ENCODE measurements around the gene CSNK1A1.

The CSNK1A1 gene

DNA sequence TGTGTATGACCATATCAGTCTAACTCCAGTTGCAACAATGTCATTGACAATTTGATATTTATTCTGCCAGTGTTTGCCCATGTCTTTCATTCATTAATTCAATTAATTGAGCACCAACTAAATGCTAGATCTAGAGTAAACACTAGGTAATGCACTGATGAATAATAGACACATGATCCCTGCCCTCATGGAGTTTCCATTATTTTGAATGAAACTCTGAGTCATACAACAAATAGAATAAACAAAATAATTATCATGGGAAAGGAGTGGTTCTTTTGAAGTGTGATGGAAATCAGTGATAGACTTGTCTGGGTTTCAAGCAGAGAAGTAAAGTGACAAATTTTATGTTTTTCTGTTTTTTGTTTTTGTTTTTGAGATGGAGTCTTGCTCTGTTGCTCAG, 34.7 kb upstream of the CSNK1A1 start:
- TF ChIP-seq, protein P1, sequence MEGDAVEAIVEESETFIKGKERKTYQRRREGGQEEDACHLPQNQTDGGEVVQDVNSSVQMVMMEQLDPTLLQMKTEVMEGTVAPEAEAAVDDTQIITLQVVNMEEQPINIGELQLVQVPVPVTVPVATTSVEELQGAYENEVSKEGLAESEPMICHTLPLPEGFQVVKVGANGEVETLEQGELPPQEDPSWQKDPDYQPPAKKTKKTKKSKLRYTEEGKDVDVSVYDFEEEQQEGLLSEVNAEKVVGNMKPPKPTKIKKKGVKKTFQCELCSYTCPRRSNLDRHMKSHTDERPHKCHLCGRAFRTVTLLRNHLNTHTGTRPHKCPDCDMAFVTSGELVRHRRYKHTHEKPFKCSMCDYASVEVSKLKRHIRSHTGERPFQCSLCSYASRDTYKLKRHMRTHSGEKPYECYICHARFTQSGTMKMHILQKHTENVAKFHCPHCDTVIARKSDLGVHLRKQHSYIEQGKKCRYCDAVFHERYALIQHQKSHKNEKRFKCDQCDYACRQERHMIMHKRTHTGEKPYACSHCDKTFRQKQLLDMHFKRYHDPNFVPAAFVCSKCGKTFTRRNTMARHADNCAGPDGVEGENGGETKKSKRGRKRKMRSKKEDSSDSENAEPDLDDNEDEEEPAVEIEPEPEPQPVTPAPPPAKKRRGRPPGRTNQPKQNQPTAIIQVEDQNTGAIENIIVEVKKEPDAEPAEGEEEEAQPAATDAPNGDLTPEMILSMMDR (IDR thresholded peaks at IDR 0.05; ENCODE audit: insufficient read depth, low read length, poor library complexity, severe bottlenecking) = no peak

DNA sequence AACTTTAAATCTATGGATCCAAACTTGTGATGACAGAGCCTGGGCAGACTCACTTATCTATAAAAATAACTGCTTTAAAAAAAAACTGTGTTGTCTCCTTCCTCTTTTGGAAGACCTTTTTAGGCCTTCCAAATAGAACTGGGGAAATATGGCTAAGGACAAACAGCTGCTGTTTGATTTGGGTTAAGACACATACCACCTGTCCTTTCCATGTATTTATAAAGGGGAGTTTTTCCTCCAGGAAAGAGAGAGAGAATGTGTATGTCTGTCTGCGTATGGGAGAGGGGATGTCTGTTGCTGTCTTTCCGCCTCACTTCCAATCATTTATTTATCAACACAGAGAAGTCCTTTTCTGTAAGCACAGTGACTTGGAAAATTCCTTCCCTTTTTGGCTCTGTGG, 32.9 kb upstream of the CSNK1A1 start:
- Histone ChIP-seq H3K4me3 (replicated peaks; ENCODE audit: low read depth, low read length) (no peak overlapping the region), H3K27me3 (replicated peaks; ENCODE audit: control insufficient read depth, insufficient read depth, low read length) (no peaks in the 10 kb centered on the region), H3K36me3 (ENCODE audit: control insufficient read depth, insufficient read depth, low read length) (no peaks in the 10 kb centered on the region)
- no peak for DNase-seq (ENCODE audit: extremely low read depth, insufficient read length)
- TF ChIP-seq, protein P1 (IDR thresholded peaks at IDR 0.05; ENCODE audit: insufficient read depth, low read length, poor library complexity, severe bottlenecking) = no peak

More for the DNA sequence above, 34.7 kb upstream of the CSNK1A1 start:
- Histone ChIP-seq H3K4me3 (replicated peaks; ENCODE audit: low read depth, low read length) (no peak overlapping the region), H3K27me3 (replicated peaks; ENCODE audit: control insufficient read depth, insufficient read depth, low read length) (no peaks in the 10 kb centered on the region), H3K36me3 (ENCODE audit: control insufficient read depth, insufficient read depth, low read length) (no peaks in the 10 kb centered on the region)
- no peak for DNase-seq (ENCODE audit: extremely low read depth, insufficient read length)

DNA sequence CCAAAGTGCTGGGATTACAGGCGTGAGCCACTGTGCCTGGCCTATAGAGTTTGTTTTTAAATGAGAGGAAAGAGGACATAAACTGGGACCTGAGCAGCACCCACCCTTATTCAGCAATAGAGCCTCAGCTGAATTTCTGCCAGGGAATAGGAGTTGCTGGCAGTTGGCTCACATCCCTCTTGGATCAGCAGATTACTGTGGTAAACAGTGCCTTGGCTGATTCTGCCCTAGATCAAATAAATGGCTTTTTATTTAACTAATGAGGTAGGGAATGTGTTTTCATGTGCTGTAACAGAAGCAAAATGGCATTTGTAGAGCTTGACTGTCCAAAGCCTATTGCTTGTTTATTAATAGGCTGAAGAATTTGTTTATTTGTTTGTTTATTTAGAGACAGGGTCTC, 32.2 kb upstream of the CSNK1A1 start:
- H3K4me3 ChIP-seq (replicated peaks; ENCODE audit: low read depth, low read length) = no peak overlapping the region
- TF ChIP-seq, protein P1 (IDR thresholded peaks at IDR 0.05; ENCODE audit: insufficient read depth, low read length, poor library complexity, severe bottlenecking) = no peak
- H3K27me3 ChIP-seq (replicated peaks; ENCODE audit: control insufficient read depth, insufficient read depth, low read length) = no peaks in the 10 kb centered on the region
- DNase-seq (ENCODE audit: extremely low read depth, insufficient read length) = no peak
- no peaks in the 10 kb centered on the region for H3K36me3 ChIP-seq (ENCODE audit: control insufficient read depth, insufficient read depth, low read length)

DNA sequence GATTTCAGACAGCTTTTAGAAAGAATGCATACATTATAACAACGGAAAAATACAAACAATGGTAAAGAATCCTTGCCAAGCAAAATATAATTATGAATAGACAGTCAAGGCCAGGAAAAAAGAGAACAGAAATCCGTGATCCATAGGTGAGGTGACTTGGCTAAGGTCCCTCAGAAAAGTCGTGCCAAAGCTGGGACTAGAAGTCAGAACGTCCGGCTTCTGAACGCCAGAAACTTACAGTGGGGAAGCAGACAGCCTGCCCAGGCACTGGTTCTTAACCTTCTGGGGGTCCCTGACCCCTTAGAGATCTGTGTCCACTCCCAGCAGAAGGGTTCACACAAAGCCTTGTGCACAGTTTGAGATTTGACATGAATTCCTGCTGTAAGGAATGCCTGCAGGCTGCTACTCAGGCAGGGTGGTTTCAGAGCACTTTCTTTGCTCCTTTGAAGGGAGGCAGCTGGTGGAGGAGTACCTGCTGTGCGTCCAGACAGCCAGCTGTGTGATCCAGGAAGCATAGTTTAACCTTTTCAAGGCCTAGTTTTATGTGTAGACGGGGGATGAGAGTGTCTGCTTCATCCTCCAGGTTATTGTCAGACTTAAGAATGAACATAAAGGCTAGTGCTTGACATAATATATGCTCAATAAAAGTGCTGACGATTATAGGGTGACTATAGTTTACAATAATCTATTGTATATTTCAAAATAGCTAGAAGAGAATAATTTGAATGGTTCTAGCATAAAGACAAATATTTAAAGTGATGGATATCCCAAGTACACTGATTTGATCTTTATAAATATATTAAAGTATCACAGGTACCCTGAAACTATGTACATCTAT, 30.9 kb upstream of the CSNK1A1 start:
- TF ChIP-seq, protein P1 (IDR thresholded peaks at IDR 0.05; ENCODE audit: insufficient read depth, low read length, poor library complexity, severe bottlenecking) = no peak
- no peaks in the 10 kb centered on the region for H3K27me3 ChIP-seq (replicated peaks; ENCODE audit: control insufficient read depth, insufficient read depth, low read length)
- DNase-seq (ENCODE audit: extremely low read depth, insufficient read length) = no peak
- no peaks in the 10 kb centered on the region for H3K36me3 ChIP-seq (ENCODE audit: control insufficient read depth, insufficient read depth, low read length)
- H3K4me3 ChIP-seq (replicated peaks; ENCODE audit: low read depth, low read length) = no peak overlapping the region

DNA sequence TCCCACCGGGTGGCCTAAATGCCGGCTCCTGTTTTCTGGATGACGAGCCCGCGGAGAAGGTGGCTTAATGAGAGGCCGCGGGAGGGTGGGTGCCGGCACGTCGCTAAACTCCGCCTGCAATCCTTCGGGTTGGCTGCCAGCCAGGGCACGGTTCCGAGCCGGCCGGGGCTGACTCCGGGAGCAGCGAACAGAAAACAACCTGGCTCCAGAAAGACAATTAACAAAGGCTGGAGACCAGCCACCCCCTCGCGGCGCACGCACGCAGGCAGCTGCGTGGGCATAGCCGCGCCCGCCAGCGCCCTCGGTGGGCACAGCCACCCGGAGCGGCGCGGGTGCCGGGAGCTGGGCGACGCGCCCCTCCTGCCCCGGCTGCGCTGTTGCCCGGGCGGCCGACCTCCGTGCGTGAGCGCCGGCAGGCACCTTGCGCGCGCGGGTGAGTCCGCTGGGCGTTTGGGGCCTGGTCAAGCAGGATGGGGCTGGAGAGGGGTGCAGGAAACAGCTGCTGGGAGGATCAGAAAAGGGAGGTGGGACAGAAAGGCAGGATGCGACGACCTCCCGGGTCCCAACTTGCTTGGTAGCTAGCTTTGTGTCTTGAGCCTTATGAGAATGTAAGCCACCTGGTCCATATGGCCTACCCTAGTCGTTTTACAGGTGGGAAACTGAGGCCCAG, 30.1 kb upstream of the CSNK1A1 start, which contains the start of gene ARHGEF37:
Gene ARHGEF37, plus strand, starts transcription at position 307 of the 670 bp plus-strand sequence. CDS start 16,272 bp downstream, outside the sequence.
- TF ChIP-seq, protein P1 (IDR thresholded peaks at IDR 0.05; ENCODE audit: insufficient read depth, low read length, poor library complexity, severe bottlenecking) = no peak
- H3K4me3 ChIP-seq (replicated peaks; ENCODE audit: low read depth, low read length) = peak within 1 kb of the TSS; percentile 42
- no peaks in the 10 kb centered on the region for H3K36me3 ChIP-seq (ENCODE audit: control insufficient read depth, insufficient read depth, low read length)
- H3K27me3 ChIP-seq (replicated peaks; ENCODE audit: control insufficient read depth, insufficient read depth, low read length) = no peaks in the 10 kb centered on the region
- peak; percentile 29 for DNase-seq (ENCODE audit: extremely low read depth, insufficient read length)

Data from GM06990 (cell line).